GM12891 (cell line): ENCODE data around the gene MAGEB4.

Source experiments
- POLR2A ChIP-seq: IDR thresholded peaks from 2 replicates; pipeline ENCODE4 v1.6.1; 2011; ENCODE audit warnings: low read depth, low read length, control low read depth
- POLR2AphosphoS5 ChIP-seq: IDR thresholded peaks from 2 replicates; pipeline ENCODE4 v1.6.1; 2011; ENCODE audit warnings: low read depth, low read length, control low read depth
- SPI1 ChIP-seq: IDR thresholded peaks from 2 replicates; pipeline ENCODE4 v1.6.1; 2011; ENCODE audit warnings: low read depth, low read length, control low read depth

GRCh38 chrX:30246769-30247489 is 5.1 kb downstream of the MAGEB4 start, which contains the start of gene MAGEB1:
- no peak for TF ChIP-seq POLR2A
- no peak for TF ChIP-seq SPI1
- TF ChIP-seq POLR2AphosphoS5: no peak
